ENCODE results near the gene GRM8.

The GRM8 gene

DNA sequence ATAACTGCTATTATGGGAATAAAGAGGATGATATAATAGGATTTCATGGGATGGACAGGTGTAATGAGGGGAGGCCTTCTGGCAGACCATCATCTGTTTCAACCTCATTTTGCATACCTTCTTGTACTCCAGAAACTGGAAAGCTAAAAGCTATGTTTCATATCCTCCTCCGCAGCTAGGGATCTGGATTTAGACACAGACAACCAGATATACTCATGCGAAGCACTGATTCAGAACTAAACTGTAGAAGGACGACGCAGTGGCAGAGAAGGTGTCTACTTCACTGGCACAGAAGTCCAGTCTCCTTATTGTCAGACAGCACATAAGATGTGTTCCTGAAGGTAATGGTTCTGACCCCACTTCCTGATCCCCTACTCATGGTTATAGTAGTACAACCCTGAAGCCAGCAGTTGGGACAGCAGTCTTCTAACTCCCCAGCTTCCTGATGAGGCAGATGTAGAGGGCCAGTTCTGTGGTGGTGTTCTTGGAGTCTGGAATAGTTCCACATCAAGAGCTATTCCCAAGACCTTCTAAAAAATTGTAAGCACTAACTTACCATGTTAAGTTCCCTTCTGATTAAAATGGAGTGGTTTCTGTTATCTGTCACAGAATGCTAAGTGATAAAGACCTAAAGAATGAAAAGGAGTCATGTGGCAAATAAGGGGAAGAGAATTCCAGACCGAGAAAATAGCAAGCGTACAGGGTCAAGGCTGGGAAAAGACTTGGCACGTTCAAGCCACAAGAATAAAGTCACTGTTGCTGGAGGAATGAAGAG is 550.3 kb downstream of the GRM8 start:
- H3K9me3 ChIP-seq (ENCODE audit: control insufficient read depth, insufficient read depth, low read depth, low read length): no peaks in the 10 kb centered on the region
- H3K36me3 ChIP-seq (ENCODE audit: control insufficient read depth in 2 of 2, insufficient read depth in 1 of 2, low read length in 2 of 2): no peaks in the 10 kb centered on the region
- no peak for TF ChIP-seq ZNF518A (tag by site-specific recombination; conservative IDR thresholded peaks at IDR 0.05; ENCODE audit: low read depth)
- no peak for TF ChIP-seq ZNF302 (tag by site-specific recombination; IDR thresholded peaks at IDR 0.05; ENCODE audit: low read depth)
- no peak for TF ChIP-seq ZNF585B (tag by site-specific recombination; IDR thresholded peaks at IDR 0.05)
- no peak for TF ChIP-seq SCRT1 (tag by site-specific recombination; IDR thresholded peaks at IDR 0.05; ENCODE audit: borderline replicate concordance)
- TF ChIP-seq ZNF544 (tag by site-specific recombination; IDR thresholded peaks at IDR 0.05): no peak
- TF ChIP-seq, protein P1, sequence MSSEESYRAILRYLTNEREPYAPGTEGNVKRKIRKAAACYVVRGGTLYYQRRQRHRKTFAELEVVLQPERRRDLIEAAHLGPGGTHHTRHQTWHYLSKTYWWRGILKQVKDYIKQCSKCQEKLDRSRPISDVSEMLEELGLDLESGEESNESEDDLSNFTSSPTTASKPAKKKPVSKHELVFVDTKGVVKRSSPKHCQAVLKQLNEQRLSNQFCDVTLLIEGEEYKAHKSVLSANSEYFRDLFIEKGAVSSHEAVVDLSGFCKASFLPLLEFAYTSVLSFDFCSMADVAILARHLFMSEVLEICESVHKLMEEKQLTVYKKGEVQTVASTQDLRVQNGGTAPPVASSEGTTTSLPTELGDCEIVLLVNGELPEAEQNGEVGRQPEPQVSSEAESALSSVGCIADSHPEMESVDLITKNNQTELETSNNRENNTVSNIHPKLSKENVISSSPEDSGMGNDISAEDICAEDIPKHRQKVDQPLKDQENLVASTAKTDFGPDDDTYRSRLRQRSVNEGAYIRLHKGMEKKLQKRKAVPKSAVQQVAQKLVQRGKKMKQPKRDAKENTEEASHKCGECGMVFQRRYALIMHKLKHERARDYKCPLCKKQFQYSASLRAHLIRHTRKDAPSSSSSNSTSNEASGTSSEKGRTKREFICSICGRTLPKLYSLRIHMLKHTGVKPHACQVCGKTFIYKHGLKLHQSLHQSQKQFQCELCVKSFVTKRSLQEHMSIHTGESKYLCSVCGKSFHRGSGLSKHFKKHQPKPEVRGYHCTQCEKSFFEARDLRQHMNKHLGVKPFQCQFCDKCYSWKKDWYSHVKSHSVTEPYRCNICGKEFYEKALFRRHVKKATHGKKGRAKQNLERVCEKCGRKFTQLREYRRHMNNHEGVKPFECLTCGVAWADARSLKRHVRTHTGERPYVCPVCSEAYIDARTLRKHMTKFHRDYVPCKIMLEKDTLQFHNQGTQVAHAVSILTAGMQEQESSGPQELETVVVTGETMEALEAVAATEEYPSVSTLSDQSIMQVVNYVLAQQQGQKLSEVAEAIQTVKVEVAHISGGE (tag by site-specific recombination; conservative IDR thresholded peaks at IDR 0.05; ENCODE audit: low read depth): no peak
- TF ChIP-seq ZNF623 (tag by site-specific recombination; IDR thresholded peaks at IDR 0.05): no peak
- TF ChIP-seq ZNF76 (tag by site-specific recombination; IDR thresholded peaks at IDR 0.05; ENCODE audit: borderline replicate concordance, low read depth): no peak
- TF ChIP-seq ZNF266 (tag by site-specific recombination; IDR thresholded peaks at IDR 0.05; ENCODE audit: low read depth): no peak
- no peak for TF ChIP-seq ZBTB48 (tag by site-specific recombination; IDR thresholded peaks at IDR 0.05)
- TF ChIP-seq ZNF473 (tag by site-specific recombination; IDR thresholded peaks at IDR 0.05): no peak
- TF ChIP-seq GLI2 (tag by site-specific recombination; IDR thresholded peaks at IDR 0.05; ENCODE audit: borderline replicate concordance, low read depth): no peak
- TF ChIP-seq YY2 (tag by site-specific recombination; IDR thresholded peaks at IDR 0.05): no peak
- TF ChIP-seq, protein P2, sequence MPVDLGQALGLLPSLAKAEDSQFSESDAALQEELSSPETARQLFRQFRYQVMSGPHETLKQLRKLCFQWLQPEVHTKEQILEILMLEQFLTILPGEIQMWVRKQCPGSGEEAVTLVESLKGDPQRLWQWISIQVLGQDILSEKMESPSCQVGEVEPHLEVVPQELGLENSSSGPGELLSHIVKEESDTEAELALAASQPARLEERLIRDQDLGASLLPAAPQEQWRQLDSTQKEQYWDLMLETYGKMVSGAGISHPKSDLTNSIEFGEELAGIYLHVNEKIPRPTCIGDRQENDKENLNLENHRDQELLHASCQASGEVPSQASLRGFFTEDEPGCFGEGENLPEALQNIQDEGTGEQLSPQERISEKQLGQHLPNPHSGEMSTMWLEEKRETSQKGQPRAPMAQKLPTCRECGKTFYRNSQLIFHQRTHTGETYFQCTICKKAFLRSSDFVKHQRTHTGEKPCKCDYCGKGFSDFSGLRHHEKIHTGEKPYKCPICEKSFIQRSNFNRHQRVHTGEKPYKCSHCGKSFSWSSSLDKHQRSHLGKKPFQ (tag by site-specific recombination; IDR thresholded peaks at IDR 0.05): no peak
- no peak for TF ChIP-seq ZNF10 (tag by site-specific recombination; IDR thresholded peaks at IDR 0.05)
- TF ChIP-seq, protein P3, sequence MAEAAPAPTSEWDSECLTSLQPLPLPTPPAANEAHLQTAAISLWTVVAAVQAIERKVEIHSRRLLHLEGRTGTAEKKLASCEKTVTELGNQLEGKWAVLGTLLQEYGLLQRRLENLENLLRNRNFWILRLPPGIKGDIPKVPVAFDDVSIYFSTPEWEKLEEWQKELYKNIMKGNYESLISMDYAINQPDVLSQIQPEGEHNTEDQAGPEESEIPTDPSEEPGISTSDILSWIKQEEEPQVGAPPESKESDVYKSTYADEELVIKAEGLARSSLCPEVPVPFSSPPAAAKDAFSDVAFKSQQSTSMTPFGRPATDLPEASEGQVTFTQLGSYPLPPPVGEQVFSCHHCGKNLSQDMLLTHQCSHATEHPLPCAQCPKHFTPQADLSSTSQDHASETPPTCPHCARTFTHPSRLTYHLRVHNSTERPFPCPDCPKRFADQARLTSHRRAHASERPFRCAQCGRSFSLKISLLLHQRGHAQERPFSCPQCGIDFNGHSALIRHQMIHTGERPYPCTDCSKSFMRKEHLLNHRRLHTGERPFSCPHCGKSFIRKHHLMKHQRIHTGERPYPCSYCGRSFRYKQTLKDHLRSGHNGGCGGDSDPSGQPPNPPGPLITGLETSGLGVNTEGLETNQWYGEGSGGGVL (tag by site-specific recombination; IDR thresholded peaks at IDR 0.05): no peak
- TF ChIP-seq ZSCAN30 (tag by site-specific recombination; IDR thresholded peaks at IDR 0.05): no peak
- POLR2A ChIA-PET: interaction anchor here (0.6 kb wide), 1 partner anchor 23 kb away, joined by 3 read pairs; no protein-coding TSS in a partner anchor
- no peaks in the 10 kb centered on the region for H3K4me1 ChIP-seq (ENCODE audit: control insufficient read depth, insufficient read depth, low read length)
- H3K27ac ChIP-seq (ENCODE audit: extremely low read depth, low read depth, low read length): no peak overlapping the region
- CTCF ChIA-PET: no interaction called here
- no peak overlapping the region for H3K4me3 ChIP-seq (ENCODE audit: low read depth, low read length)
